ENCODE measurements around the gene CCN5. TPM values are rescaled to one million over a fixed set of nuclear protein-coding genes. Genes with fewer than 3 reads are reported as not detected.

The CCN5 gene
- polyA plus RNA-seq, 1 experiment: 0.37 TPM

DNA sequence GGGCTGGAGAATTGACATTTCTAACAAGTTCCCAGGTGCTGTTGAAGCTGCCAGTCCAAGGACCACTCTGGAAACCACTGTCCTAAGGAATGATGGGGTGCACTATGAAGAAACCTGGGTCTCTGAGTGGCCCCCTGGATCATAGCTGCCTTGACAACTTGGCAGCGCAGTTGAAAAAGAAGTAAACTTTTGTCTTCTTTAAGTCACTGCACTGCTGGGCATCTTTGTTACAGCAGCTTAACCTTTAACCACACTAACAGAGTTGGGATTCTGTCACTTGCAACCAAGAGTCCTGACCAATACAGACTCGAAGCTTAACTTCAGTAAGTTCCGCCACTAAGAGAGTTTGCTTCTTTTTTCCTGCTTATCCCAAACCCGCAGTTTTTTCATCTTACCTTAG, 21.9 kb downstream of the CCN5 start:
- DNase-seq (ENCODE audit: low read depth, low spot score): no peak
- POLR2A ChIA-PET: interaction anchor here (1.0 kb wide), 1 partner anchor 52 kb away, joined by 5 read pairs; no protein-coding TSS in a partner anchor
- CTCF ChIA-PET: interaction anchor here (0.5 to 1.8 kb wide), 4 partner anchors 10 to 325 kb away, joined by 3 to 11 read pairs (median 6); no protein-coding TSS in a partner anchor

DNA sequence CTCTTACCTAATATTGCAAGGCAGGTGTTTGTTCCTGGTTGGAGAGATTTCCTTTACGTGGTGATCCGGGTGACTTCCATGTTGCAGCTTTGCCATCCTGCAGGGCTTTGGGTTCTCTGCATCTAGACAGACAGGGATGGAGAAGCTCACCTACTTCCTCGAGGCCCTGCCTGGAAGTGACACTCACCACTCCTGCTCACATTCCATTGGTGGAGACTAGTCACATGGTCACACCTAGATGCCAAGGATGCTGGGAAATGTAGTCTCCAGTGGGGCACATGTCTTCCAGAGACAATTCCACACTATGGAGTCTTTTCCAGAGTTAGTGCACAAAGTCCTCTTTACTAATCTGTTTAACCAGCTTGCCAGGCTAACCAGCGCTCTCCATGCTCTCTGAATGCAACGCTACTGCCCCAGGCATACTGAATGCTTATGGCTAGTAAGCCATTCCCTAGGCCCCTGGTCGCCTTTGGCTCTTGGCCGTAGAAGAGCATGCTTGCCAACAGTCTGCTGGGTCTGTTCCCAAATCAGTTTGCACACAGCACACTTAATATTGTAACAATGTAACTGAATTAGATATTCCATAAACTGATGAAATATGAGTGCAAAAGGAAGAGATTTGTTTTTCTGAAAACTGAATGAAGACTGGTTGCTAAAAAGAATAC, 23.8 kb downstream of the CCN5 start:
- ChIA-PET CTCF (interaction anchor here (0.6 to 2.0 kb wide), 3 partner anchors 9 to 53 kb away, joined by 4 to 15 read pairs (median 7); no protein-coding TSS in a partner anchor), POLR2A (no interaction called here)
- Histone ChIP-seq H3K27ac (ENCODE audit: low read depth, low read length) (no peak overlapping the region), H3K9me3 (ENCODE audit: control insufficient read depth, insufficient read depth, low read length) (no peaks in the 10 kb centered on the region), H3K27me3 (ENCODE audit: control insufficient read depth, insufficient read depth, low read length) (peaks cover 32% of the 10 kb centered on the region), H3K4me3 (ENCODE audit: low read depth, low read length) (no peak overlapping the region)
- TF ChIP-seq, protein P1, sequence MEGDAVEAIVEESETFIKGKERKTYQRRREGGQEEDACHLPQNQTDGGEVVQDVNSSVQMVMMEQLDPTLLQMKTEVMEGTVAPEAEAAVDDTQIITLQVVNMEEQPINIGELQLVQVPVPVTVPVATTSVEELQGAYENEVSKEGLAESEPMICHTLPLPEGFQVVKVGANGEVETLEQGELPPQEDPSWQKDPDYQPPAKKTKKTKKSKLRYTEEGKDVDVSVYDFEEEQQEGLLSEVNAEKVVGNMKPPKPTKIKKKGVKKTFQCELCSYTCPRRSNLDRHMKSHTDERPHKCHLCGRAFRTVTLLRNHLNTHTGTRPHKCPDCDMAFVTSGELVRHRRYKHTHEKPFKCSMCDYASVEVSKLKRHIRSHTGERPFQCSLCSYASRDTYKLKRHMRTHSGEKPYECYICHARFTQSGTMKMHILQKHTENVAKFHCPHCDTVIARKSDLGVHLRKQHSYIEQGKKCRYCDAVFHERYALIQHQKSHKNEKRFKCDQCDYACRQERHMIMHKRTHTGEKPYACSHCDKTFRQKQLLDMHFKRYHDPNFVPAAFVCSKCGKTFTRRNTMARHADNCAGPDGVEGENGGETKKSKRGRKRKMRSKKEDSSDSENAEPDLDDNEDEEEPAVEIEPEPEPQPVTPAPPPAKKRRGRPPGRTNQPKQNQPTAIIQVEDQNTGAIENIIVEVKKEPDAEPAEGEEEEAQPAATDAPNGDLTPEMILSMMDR (IDR thresholded peaks at IDR 0.05; ENCODE audit: low read depth, low read length): no peak
- no peak for DNase-seq (ENCODE audit: low read depth, low spot score)

More for the DNA sequence above, 21.9 kb downstream of the CCN5 start:
- TF ChIP-seq, protein P1 (IDR thresholded peaks at IDR 0.05; ENCODE audit: low read depth, low read length): no peak
- H3K27me3 ChIP-seq (ENCODE audit: control insufficient read depth, insufficient read depth, low read length): peaks cover 15% of the 10 kb centered on the region
- H3K4me3 ChIP-seq (ENCODE audit: low read depth, low read length): no peak overlapping the region
- H3K27ac ChIP-seq (ENCODE audit: low read depth, low read length): no peak overlapping the region
- H3K9me3 ChIP-seq (ENCODE audit: control insufficient read depth, insufficient read depth, low read length): no peaks in the 10 kb centered on the region

DNA sequence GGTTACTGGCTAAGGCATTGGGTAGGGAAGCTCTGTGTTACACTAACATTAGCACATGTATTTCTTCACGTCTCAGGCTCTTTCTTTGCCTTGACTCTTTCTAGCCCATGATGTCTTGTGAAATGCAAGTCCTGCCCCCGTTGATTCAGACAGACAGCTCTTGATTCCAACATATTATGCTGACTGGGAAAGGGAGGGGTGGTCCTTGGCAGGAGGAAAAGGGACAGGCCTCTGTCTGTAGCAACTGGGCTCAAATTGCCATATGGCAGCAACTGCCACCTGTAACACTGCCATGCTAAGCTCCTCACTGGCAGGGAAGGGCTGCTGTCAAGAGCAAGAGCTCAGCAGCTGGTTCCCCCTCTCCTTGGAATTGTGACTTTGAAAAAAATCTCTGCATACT, 24.8 kb downstream of the CCN5 start:
- no peak overlapping the region for H3K4me3 ChIP-seq (ENCODE audit: low read depth, low read length)
- H3K9me3 ChIP-seq (ENCODE audit: control insufficient read depth, insufficient read depth, low read length): no peaks in the 10 kb centered on the region
- H3K27me3 ChIP-seq (ENCODE audit: control insufficient read depth, insufficient read depth, low read length): peaks cover 42% of the 10 kb centered on the region
- ChIA-PET CTCF (interaction anchor here (2.0 kb wide), 1 partner anchor 8 kb away, joined by 15 read pairs; no protein-coding TSS in a partner anchor), POLR2A (no interaction called here)
- H3K27ac ChIP-seq (ENCODE audit: low read depth, low read length): no peak overlapping the region
- DNase-seq (ENCODE audit: low read depth, low spot score): no peak
- TF ChIP-seq, protein P1 (IDR thresholded peaks at IDR 0.05; ENCODE audit: low read depth, low read length): no peak

DNA sequence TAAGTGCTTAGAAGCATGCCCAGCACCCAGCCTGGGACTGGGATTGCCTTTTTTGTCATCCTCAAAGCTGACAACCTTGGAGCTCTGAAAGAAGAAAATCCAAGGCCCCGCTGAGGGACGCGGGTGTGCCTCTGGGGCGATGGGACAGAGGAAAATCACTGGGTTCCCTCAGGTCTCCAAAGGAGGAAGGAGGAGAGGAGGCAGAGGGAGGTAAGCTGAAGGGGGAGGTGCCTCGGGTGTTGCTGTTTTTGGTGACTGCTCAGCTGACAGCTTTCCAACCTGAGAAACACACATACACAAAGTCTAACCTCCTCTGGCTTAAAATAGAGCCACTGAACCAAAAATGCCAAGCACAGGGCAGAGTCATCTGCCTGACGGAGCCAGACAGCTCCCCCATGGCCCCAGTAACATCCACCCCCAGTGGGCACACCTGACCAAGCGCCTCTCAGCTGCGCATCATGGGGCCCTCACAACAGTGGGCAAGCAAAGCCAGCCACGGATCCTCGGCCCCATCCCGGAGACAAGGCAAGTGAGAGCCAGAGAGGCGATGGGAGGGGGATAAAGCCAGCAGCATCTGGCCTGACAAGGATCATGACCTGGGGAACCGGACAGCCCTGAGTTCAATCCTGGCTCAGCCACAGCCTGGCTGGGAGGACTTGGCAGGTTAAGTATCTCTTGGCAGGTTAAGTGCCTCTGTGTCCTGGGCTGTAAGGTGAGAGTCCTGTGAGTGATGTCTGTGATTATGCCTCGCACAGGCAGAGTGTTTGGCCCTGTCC, 27.3 kb downstream of the CCN5 start:
- Histone ChIP-seq H3K9me3 (ENCODE audit: control insufficient read depth, insufficient read depth, low read length) (no peaks in the 10 kb centered on the region), H3K27me3 (ENCODE audit: control insufficient read depth, insufficient read depth, low read length) (peaks cover 64% of the 10 kb centered on the region), H3K4me3 (ENCODE audit: low read depth, low read length) (no peak overlapping the region), H3K27ac (ENCODE audit: low read depth, low read length) (no peak overlapping the region)
- CTCF ChIA-PET: interaction anchor here (0.9 kb wide), 1 partner anchor 58 kb away, joined by 3 read pairs; no protein-coding TSS in a partner anchor
- no peak for DNase-seq (ENCODE audit: low read depth, low spot score)
- TF ChIP-seq, protein P1 (IDR thresholded peaks at IDR 0.05; ENCODE audit: low read depth, low read length): no peak
- POLR2A ChIA-PET: no interaction called here
